Activated T-cell treated with anti-CD3 and anti-CD28 coated beads, Interleukin-2, amount 50 U/mL, for 1 hour (primary cell): ENCODE data around the gene OLFML1.
A peak's percentile ranks its signal among the peaks of the same experiment; 100 is the strongest.

Experiments used
- DNase-seq: peaks from one replicate; pipeline ENCODE4 v3.0.0-alpha.2; 2020

The OLFML1 gene

GRCh38 chr11:7485186-7486097 is at the start of gene OLFML1:
OLFML1 (plus strand) TSS chr11:7485506; CDS start chr11:7485876, 370 bp downstream.
- no peak for DNase-seq

GRCh38 chr11:7436146-7436545 is 49.2 kb upstream of the OLFML1 start:
- no peak for DNase-seq

- DNase-seq: no peak
Observed at GRCh38 chr11:7436657-7437056, 48.6 kb upstream of the OLFML1 start.

- DNase-seq: no peak
Observed at GRCh38 chr11:7437696-7438095, 47.6 kb upstream of the OLFML1 start.

GRCh38 chr11:7439746-7440320 is 45.5 kb upstream of the OLFML1 start:
- no peak for DNase-seq

- DNase-seq: peak; percentile 70
Observed at GRCh38 chr11:7442588-7443215, 42.6 kb upstream of the OLFML1 start.

GRCh38 chr11:7444091-7444981 is 41.0 kb upstream of the OLFML1 start:
- DNase-seq: no peak

GRCh38 chr11:7445564-7445963 is 39.7 kb upstream of the OLFML1 start:
- DNase-seq: no peak

- no peak for DNase-seq
Observed at GRCh38 chr11:7448201-7448600, 37.1 kb upstream of the OLFML1 start.

GRCh38 chr11:7449211-7449840 is 36.0 kb upstream of the OLFML1 start:
- no peak for DNase-seq

- DNase-seq: no peak
Observed at GRCh38 chr11:7449841-7450214, 35.5 kb upstream of the OLFML1 start.

- DNase-seq: no peak
Observed at GRCh38 chr11:7450836-7451235, 34.5 kb upstream of the OLFML1 start.

- no peak for DNase-seq
Observed at GRCh38 chr11:7451520-7451919, 33.8 kb upstream of the OLFML1 start.

- DNase-seq: no peak
Observed at GRCh38 chr11:7451952-7452494, 33.3 kb upstream of the OLFML1 start.

GRCh38 chr11:7454854-7455253 is 30.5 kb upstream of the OLFML1 start:
- DNase-seq: no peak

GRCh38 chr11:7457211-7457610 is 28.1 kb upstream of the OLFML1 start:
- no peak for DNase-seq

- no peak for DNase-seq
Observed at GRCh38 chr11:7462706-7463105, 22.6 kb upstream of the OLFML1 start.

- no peak for DNase-seq
Observed at GRCh38 chr11:7467652-7468051, 17.7 kb upstream of the OLFML1 start.

- DNase-seq: no peak
Observed at GRCh38 chr11:7469351-7469865, 15.9 kb upstream of the OLFML1 start.

- no peak for DNase-seq
Observed at GRCh38 chr11:7471071-7471470, 14.2 kb upstream of the OLFML1 start.

- no peak for DNase-seq
Observed at GRCh38 chr11:7473717-7474116, 11.6 kb upstream of the OLFML1 start.

GRCh38 chr11:7480113-7480512 is 5.2 kb upstream of the OLFML1 start:
- DNase-seq: no peak
